WTC11 (cell line): ENCODE data around the gene CX3CL1. TPM values are rescaled to one million over a fixed set of nuclear protein-coding genes. Genes with fewer than 3 reads are reported as not detected.
A peak's percentile ranks its signal among the peaks of the same experiment; 100 is the strongest.

Experiments
- ATAC-seq: fragments of 200-7000 bp; cut with Tn5 transposase; 2 replicates; pipeline ENCODE4 v1.10.0; 2021; ENCODE audit warnings: mild to moderate bottlenecking, moderate library complexity
- CTCF ChIA-PET: fragments of 300-600 bp; sonication (Branson Sonifier 250); formaldehyde crosslinking; loops from one replicate; lab custom pipeline; 2021; ENCODE audit warnings: antibody characterized with exemption; lab: Charles Lee
- POLR2A ChIA-PET: fragments of 350-600 bp; sonication (Branson Sonifier 250); formaldehyde crosslinking; loops from one replicate; lab custom pipeline; 2021; ENCODE audit warnings: antibody characterized with exemption; lab: Charles Lee
- DNase-seq: peaks from one replicate; pipeline ENCODE4 v3.0.0; 2021; ENCODE audit warnings: low spot score
- H3K27ac Mint-ChIP-seq: 2 replicates; pipeline ENCODE4 v1.8.0; 2021; ENCODE audit warnings: mixed read lengths
- H3K27me3 Mint-ChIP-seq: 2 replicates; pipeline ENCODE4 v1.8.0; 2021; ENCODE audit warnings: low read depth, mild to moderate bottlenecking, moderate library complexity, mixed read lengths
- H3K36me3 Mint-ChIP-seq: 2 replicates; pipeline ENCODE4 v1.8.0; 2021; ENCODE audit warnings: mixed read lengths
- H3K4me1 Mint-ChIP-seq: 2 replicates; pipeline ENCODE4 v1.8.0; 2022; ENCODE audit warnings: mixed read lengths
- H3K4me3 Mint-ChIP-seq: 2 replicates; pipeline ENCODE4 v1.8.0; 2021; ENCODE audit warnings: mild to moderate bottlenecking, moderate library complexity, mixed read lengths
- H3K9me3 Mint-ChIP-seq: 2 replicates; pipeline ENCODE4 v1.8.0; 2021; ENCODE audit warnings: mixed read lengths
- CBFB ChIP-seq: sonication (generic); formaldehyde crosslinking; IDR thresholded peaks from 2 replicates; pipeline ENCODE4 v1.8.1; 2022; ENCODE audit warnings: mild to moderate bottlenecking, low read depth, missing genetic modification reagents
- CREM ChIP-seq: sonication (generic); formaldehyde crosslinking; IDR thresholded peaks from 2 replicates; pipeline ENCODE4 v1.8.1; 2022; ENCODE audit warnings: mild to moderate bottlenecking, missing genetic modification reagents, moderate library complexity
- ELF4 ChIP-seq: sonication (generic); formaldehyde crosslinking; IDR thresholded peaks from 2 replicates; pipeline ENCODE4 v1.8.1; 2022; ENCODE audit warnings: low read depth, mild to moderate bottlenecking, moderate library complexity, missing genetic modification reagents
- ETV6 ChIP-seq: sonication (generic); formaldehyde crosslinking; IDR thresholded peaks from 2 replicates; pipeline ENCODE4 v1.8.1; 2022; ENCODE audit warnings: mild to moderate bottlenecking, missing genetic modification reagents
- FOXK1 ChIP-seq: sonication (generic); formaldehyde crosslinking; IDR thresholded peaks from 2 replicates; pipeline ENCODE4 v1.8.0; 2022; ENCODE audit warnings: mild to moderate bottlenecking, moderate library complexity, missing genetic modification reagents
- JAZF1 ChIP-seq: fragments of 250-450 bp; sonication (Bioruptor Pico); IDR thresholded peaks from 2 replicates; pipeline ENCODE4 v1.9.0; 2021; ENCODE audit warnings: moderate library complexity, mild to moderate bottlenecking, inconsistent platforms
- MYBL2 ChIP-seq: sonication (generic); formaldehyde crosslinking; IDR thresholded peaks from 2 replicates; pipeline ENCODE4 v1.8.1; 2023; ENCODE audit warnings: mild to moderate bottlenecking, moderate library complexity, missing genetic modification reagents
- NFE2L1 ChIP-seq: sonication (generic); formaldehyde crosslinking; IDR thresholded peaks from 2 replicates; pipeline ENCODE4 v1.8.1; 2023; ENCODE audit warnings: missing genetic modification reagents
- NR1H2 ChIP-seq: sonication (generic); formaldehyde crosslinking; IDR thresholded peaks from 2 replicates; pipeline ENCODE4 v1.9.0; 2021; ENCODE audit warnings: mild to moderate bottlenecking, moderate library complexity, missing genetic modification reagents
- TCF7 ChIP-seq: sonication (generic); formaldehyde crosslinking; IDR thresholded peaks from 2 replicates; pipeline ENCODE4 v1.8.0; 2022; ENCODE audit warnings: mild to moderate bottlenecking, low read depth, missing genetic modification reagents, moderate library complexity
- TEAD4 ChIP-seq: sonication (generic); formaldehyde crosslinking; IDR thresholded peaks from 2 replicates; pipeline ENCODE4 v1.8.0; 2022; ENCODE audit warnings: mild to moderate bottlenecking, missing genetic modification reagents
- ZNF138 ChIP-seq: sonication (generic); formaldehyde crosslinking; conservative IDR thresholded peaks from 2 replicates; pipeline ENCODE4 v1.8.1; 2022; ENCODE audit warnings: mild to moderate bottlenecking, moderate library complexity, missing genetic modification reagents
- ZNF263 ChIP-seq: sonication (generic); formaldehyde crosslinking; IDR thresholded peaks from 2 replicates; pipeline ENCODE4 v1.8.1; 2022; ENCODE audit warnings: low read depth, mild to moderate bottlenecking, moderate library complexity, missing genetic modification reagents
- ZNF317 ChIP-seq: sonication (generic); formaldehyde crosslinking; IDR thresholded peaks from 2 replicates; pipeline ENCODE4 v1.8.1; 2023; ENCODE audit warnings: low read depth, mild to moderate bottlenecking, moderate library complexity, missing genetic modification reagents, borderline replicate concordance
- total RNA-seq: library from RNA; stranded (reverse); gene quantifications from 3 replicates; pipeline ENCODE4 v1.2.3, GENCODE V29; 2021
- TF ChIP-seq, protein P1 (sequence below): sonication (generic); formaldehyde crosslinking; conservative IDR thresholded peaks from 2 replicates; pipeline ENCODE4 v1.8.1; 2023; ENCODE audit warnings: mild to moderate bottlenecking, low read depth, missing genetic modification reagents, moderate library complexity
- TF ChIP-seq, protein P2 (sequence below): sonication (generic); formaldehyde crosslinking; IDR thresholded peaks from 2 replicates; pipeline ENCODE4 v1.8.1; 2023; ENCODE audit warnings: mild to moderate bottlenecking, missing genetic modification reagents
- TF ChIP-seq, protein P3 (sequence below): sonication (generic); formaldehyde crosslinking; IDR thresholded peaks from 2 replicates; pipeline ENCODE4 v1.8.0; 2022; ENCODE audit warnings: mild to moderate bottlenecking, missing genetic modification reagents

CX3CL1 gene
- total RNA-seq, 1 experiment from 2014 or later = 1.2 TPM

DNA sequence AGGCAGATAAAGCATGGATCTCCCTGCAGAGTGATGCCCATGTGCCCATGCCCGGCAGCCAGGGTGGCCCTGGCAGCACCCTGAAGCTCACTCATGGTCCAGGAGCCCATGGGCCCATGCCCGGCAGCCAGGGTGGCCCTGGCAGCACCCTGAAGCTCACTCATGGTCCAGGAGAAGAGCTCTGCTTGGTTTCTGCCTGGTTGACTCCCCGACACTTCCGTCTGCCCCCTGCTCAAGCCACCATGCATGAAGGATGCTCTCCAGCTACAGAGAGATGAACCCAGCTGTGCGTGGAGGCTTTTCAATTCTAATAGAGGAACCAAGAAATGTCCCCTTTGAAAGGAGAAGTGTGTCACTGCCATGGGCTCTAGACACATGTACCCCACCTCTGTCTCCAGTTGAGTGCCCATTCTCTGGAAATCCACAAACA is 41.0 kb downstream of the CX3CL1 start:
- Mint-ChIP-seq H3K4me3 (no peak overlapping the region), H3K9me3 (no peaks in the 10 kb centered on the region), H3K27me3 (no peaks in the 10 kb centered on the region), H3K36me3 (no peaks in the 10 kb centered on the region), H3K27ac (no peak overlapping the region), H3K4me1 (peaks cover 17% of the 10 kb centered on the region)
- ChIA-PET CTCF (interaction anchor here (0.5 kb wide), 1 partner anchor 42 kb away, joined by 4 read pairs; no protein-coding TSS in a partner anchor), POLR2A (no interaction called here)
- DNase-seq = no peak
- ATAC-seq = no peak
- no peak for TF ChIP-seq NR1H2 (CRISPR knock-in tag)
- no peak for TF ChIP-seq JAZF1 (CRISPR knock-in tag)
- no peak for TF ChIP-seq ZNF263
- TF ChIP-seq ZNF138 (CRISPR knock-in tag) = no peak
- no peak for TF ChIP-seq CREM (CRISPR knock-in tag)
- TF ChIP-seq FOXK1 (CRISPR knock-in tag) = no peak
- no peak for TF ChIP-seq TEAD4
- TF ChIP-seq MYBL2 (CRISPR knock-in tag) = no peak
- TF ChIP-seq NFE2L1 (CRISPR knock-in tag) = no peak

DNA sequence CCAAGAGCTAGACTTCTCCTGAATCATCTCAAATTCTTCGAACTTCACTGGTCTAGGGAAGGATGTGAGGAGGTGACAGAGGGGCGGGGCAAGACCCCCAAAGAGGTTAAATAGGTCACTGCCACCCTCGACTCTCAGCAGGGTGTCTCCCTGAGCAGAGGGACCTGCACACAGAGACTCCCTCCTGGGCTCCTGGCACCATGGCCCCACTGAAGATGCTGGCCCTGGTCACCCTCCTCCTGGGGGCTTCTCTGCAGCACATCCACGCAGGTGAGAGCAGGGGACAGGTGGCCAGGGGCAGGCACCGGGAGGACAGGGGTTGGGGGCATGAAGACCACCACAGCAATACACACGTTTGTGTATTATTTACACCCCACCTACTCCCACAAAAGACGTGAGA is 41.4 kb downstream of the CX3CL1 start:
- ChIA-PET POLR2A (no interaction called here), CTCF (no interaction called here)
- peaks cover 21% of the 10 kb centered on the region for H3K4me1 Mint-ChIP-seq
- ATAC-seq = no peak
- no peaks in the 10 kb centered on the region for H3K36me3 Mint-ChIP-seq
- H3K9me3 Mint-ChIP-seq = no peaks in the 10 kb centered on the region
- H3K4me3 Mint-ChIP-seq = no peak overlapping the region
- TF ChIP-seq ETV6 (CRISPR knock-in tag) = no peak
- TF ChIP-seq, protein P1, sequence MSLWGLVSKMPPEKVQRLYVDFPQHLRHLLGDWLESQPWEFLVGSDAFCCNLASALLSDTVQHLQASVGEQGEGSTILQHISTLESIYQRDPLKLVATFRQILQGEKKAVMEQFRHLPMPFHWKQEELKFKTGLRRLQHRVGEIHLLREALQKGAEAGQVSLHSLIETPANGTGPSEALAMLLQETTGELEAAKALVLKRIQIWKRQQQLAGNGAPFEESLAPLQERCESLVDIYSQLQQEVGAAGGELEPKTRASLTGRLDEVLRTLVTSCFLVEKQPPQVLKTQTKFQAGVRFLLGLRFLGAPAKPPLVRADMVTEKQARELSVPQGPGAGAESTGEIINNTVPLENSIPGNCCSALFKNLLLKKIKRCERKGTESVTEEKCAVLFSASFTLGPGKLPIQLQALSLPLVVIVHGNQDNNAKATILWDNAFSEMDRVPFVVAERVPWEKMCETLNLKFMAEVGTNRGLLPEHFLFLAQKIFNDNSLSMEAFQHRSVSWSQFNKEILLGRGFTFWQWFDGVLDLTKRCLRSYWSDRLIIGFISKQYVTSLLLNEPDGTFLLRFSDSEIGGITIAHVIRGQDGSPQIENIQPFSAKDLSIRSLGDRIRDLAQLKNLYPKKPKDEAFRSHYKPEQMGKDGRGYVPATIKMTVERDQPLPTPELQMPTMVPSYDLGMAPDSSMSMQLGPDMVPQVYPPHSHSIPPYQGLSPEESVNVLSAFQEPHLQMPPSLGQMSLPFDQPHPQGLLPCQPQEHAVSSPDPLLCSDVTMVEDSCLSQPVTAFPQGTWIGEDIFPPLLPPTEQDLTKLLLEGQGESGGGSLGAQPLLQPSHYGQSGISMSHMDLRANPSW = no peak
- no peak for DNase-seq
- H3K27ac Mint-ChIP-seq = no peak overlapping the region
- H3K27me3 Mint-ChIP-seq = no peaks in the 10 kb centered on the region

DNA sequence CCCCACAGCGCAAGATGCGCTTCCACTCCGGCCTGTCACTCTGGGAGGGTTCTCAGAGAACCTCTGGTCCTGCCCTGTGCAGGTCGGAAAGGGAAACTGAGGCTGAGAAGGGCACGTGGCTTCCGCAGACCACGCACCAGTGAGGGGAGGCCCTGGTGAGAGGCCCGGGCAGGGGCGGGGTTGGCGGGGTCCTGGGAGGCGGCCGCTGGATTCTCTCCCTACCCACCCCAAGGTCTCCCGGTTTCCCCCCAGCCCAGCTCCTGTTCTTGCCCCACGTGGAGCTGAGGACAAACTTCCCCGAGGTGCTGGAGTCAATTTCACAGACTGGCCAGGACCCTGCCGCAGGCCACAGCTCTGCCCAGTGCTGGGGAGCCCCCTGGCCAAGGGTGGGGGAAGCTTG is 43.8 kb downstream of the CX3CL1 start:
- DNase-seq (no peak), ATAC-seq (no peak)
- ChIA-PET CTCF (interaction anchor here (0.7 to 4.3 kb wide), 28 partner anchors 10 to 323 kb away, joined by 3 to 259 read pairs (median 8); partner anchors contain the start of genes CCL17, CIAPIN1, COQ9 and CPNE2), POLR2A (interaction anchor here (0.7 to 2.1 kb wide), 4 partner anchors 12 to 115 kb away, joined by 3 to 12 read pairs (median 4); partner anchors contain the start of gene CCL17)
- no peak for TF ChIP-seq ZNF317 (CRISPR knock-in tag)
- TF ChIP-seq ELF4 = no peak
- 0 out of 2 replicates have a peak, but pooled peaks have one; percentile 36 for TF ChIP-seq TCF7 (CRISPR knock-in tag)
- TF ChIP-seq, protein P2, sequence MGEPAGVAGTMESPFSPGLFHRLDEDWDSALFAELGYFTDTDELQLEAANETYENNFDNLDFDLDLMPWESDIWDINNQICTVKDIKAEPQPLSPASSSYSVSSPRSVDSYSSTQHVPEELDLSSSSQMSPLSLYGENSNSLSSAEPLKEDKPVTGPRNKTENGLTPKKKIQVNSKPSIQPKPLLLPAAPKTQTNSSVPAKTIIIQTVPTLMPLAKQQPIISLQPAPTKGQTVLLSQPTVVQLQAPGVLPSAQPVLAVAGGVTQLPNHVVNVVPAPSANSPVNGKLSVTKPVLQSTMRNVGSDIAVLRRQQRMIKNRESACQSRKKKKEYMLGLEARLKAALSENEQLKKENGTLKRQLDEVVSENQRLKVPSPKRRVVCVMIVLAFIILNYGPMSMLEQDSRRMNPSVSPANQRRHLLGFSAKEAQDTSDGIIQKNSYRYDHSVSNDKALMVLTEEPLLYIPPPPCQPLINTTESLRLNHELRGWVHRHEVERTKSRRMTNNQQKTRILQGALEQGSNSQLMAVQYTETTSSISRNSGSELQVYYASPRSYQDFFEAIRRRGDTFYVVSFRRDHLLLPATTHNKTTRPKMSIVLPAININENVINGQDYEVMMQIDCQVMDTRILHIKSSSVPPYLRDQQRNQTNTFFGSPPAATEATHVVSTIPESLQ = no peak
- TF ChIP-seq, protein P3, sequence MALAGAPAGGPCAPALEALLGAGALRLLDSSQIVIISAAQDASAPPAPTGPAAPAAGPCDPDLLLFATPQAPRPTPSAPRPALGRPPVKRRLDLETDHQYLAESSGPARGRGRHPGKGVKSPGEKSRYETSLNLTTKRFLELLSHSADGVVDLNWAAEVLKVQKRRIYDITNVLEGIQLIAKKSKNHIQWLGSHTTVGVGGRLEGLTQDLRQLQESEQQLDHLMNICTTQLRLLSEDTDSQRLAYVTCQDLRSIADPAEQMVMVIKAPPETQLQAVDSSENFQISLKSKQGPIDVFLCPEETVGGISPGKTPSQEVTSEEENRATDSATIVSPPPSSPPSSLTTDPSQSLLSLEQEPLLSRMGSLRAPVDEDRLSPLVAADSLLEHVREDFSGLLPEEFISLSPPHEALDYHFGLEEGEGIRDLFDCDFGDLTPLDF (CRISPR knock-in tag) = no peak
- TF ChIP-seq CBFB = no peak
- Mint-ChIP-seq H3K36me3 (no peaks in the 10 kb centered on the region), H3K4me1 (peaks cover 27% of the 10 kb centered on the region), H3K27me3 (no peaks in the 10 kb centered on the region), H3K9me3 (no peaks in the 10 kb centered on the region), H3K4me3 (no peak overlapping the region), H3K27ac (no peak overlapping the region)
